Measurements from ENCODE around the gene NRAP.

Gene NRAP

GRCh38 chr10:113689574-113689973 is 25.7 kb upstream of the NRAP start:
- Histone ChIP-seq H2AFZ (ENCODE audit: low read depth, low read length) (no peak overlapping the region), H3K4me3 (ENCODE audit: low read depth in 1 of 2, low read length in 2 of 2) (no peak overlapping the region), H3K27ac (ENCODE audit: low read length) (no peak overlapping the region), H3K79me2 (ENCODE audit: insufficient read depth, low read length) (peaks cover 97% of the 10 kb centered on the region), H3K4me1 (ENCODE audit: insufficient read depth, low read length) (peaks cover 5% of the 10 kb centered on the region; the same call in 1 of the 2 replicates), H3K9ac (ENCODE audit: low read depth, low read length) (no peak overlapping the region), H3K36me3 (ENCODE audit: insufficient read depth, low read length) (peaks cover 33% of the 10 kb centered on the region), H3K9me3 (ENCODE audit: insufficient read depth, low read length, severe bottlenecking) (peaks cover 44% of the 10 kb centered on the region), H3K27me3 (ENCODE audit: insufficient read depth, low read length, poor library complexity) (no peaks in the 10 kb centered on the region), H4K20me1 (ENCODE audit: insufficient read depth, low read length) (peaks cover 5% of the 10 kb centered on the region; the same call in 1 of the 2 replicates), H3K4me2 (ENCODE audit: insufficient read depth, low read length) (no peak overlapping the region)
- TF ChIP-seq EZH2 (IDR thresholded peaks at IDR 0.05; ENCODE audit: borderline replicate concordance, low read depth, low read length, severe bottlenecking), result no peak
- TF ChIP-seq CTCF (IDR thresholded peaks at IDR 0.05; ENCODE audit: borderline replicate concordance, extremely low read depth, low read length, poor library complexity, severe bottlenecking), result no peak
- no peak for ATAC-seq (ENCODE audit: insufficient read depth, low read depth)
- DNase-seq, result no peak

GRCh38 chr10:113689057-113689456 is 25.2 kb upstream of the NRAP start:
- Histone ChIP-seq H3K79me2 (ENCODE audit: insufficient read depth, low read length) (peaks cover 97% of the 10 kb centered on the region), H3K27me3 (ENCODE audit: insufficient read depth, low read length, poor library complexity) (no peaks in the 10 kb centered on the region), H2AFZ (ENCODE audit: low read depth, low read length) (no peak overlapping the region), H3K4me1 (ENCODE audit: insufficient read depth, low read length) (peaks cover 5% of the 10 kb centered on the region; the same call in 1 of the 2 replicates), H3K4me2 (ENCODE audit: insufficient read depth, low read length) (no peak overlapping the region), H3K36me3 (ENCODE audit: insufficient read depth, low read length) (peaks cover 30% of the 10 kb centered on the region), H3K27ac (ENCODE audit: low read length) (no peak overlapping the region), H3K9ac (ENCODE audit: low read depth, low read length) (no peak overlapping the region), H3K4me3 (ENCODE audit: low read depth in 1 of 2, low read length in 2 of 2) (no peak overlapping the region), H3K9me3 (ENCODE audit: insufficient read depth, low read length, severe bottlenecking) (peaks cover 41% of the 10 kb centered on the region), H4K20me1 (ENCODE audit: insufficient read depth, low read length) (peaks cover 5% of the 10 kb centered on the region; the same call in 1 of the 2 replicates)
- TF ChIP-seq EZH2 (IDR thresholded peaks at IDR 0.05; ENCODE audit: borderline replicate concordance, low read depth, low read length, severe bottlenecking), result no peak
- no peak for TF ChIP-seq CTCF (IDR thresholded peaks at IDR 0.05; ENCODE audit: borderline replicate concordance, extremely low read depth, low read length, poor library complexity, severe bottlenecking)
- ATAC-seq (ENCODE audit: insufficient read depth, low read depth) (0 out of 3 replicates have a peak, but pooled peaks have one; percentile 42), DNase-seq (no peak)

GRCh38 chr10:113687037-113687436 is 23.2 kb upstream of the NRAP start:
- Histone ChIP-seq H3K27ac (ENCODE audit: low read length) (no peak overlapping the region), H3K4me3 (ENCODE audit: low read depth in 1 of 2, low read length in 2 of 2) (no peak overlapping the region), H3K4me1 (ENCODE audit: insufficient read depth, low read length) (peaks cover 7% of the 10 kb centered on the region), H2AFZ (ENCODE audit: low read depth, low read length) (no peak overlapping the region), H3K36me3 (ENCODE audit: insufficient read depth, low read length) (peaks cover 15% of the 10 kb centered on the region), H3K27me3 (ENCODE audit: insufficient read depth, low read length, poor library complexity) (no peaks in the 10 kb centered on the region), H3K79me2 (ENCODE audit: insufficient read depth, low read length) (peaks cover 97% of the 10 kb centered on the region), H3K4me2 (ENCODE audit: insufficient read depth, low read length) (no peak overlapping the region), H3K9me3 (ENCODE audit: insufficient read depth, low read length, severe bottlenecking) (peaks cover 22% of the 10 kb centered on the region), H4K20me1 (ENCODE audit: insufficient read depth, low read length) (peaks cover 7% of the 10 kb centered on the region; the same call in 1 of the 2 replicates), H3K9ac (ENCODE audit: low read depth, low read length) (no peak overlapping the region)
- TF ChIP-seq CTCF (IDR thresholded peaks at IDR 0.05; ENCODE audit: borderline replicate concordance, extremely low read depth, low read length, poor library complexity, severe bottlenecking) (no peak), EZH2 (IDR thresholded peaks at IDR 0.05; ENCODE audit: borderline replicate concordance, low read depth, low read length, severe bottlenecking) (no peak)
- DNase-seq, result no peak
- no peak for ATAC-seq (ENCODE audit: insufficient read depth, low read depth)

Data from DND-41 (cell line).